ENCODE results near the gene PARP1.

- TF ChIP-seq EZH2 (IDR thresholded peaks at IDR 0.05; ENCODE audit: low read length, missing control alignments) (no peak), CTCF (conservative IDR thresholded peaks at IDR 0.05 in 1 of 2, IDR thresholded peaks at IDR 0.05 in 1 of 2; ENCODE audit: low read depth in 1 of 2, low read length in 2 of 2) (peak; percentile 15 to 37)
Observed at GRCh38 chr1:226407497-226408284, at the start of gene PARP1.

All from fibroblast of lung (primary cell).